ENCODE measurements around the gene EGF.
"Not testable (repeated sequence)": the region's sequence is repeated elsewhere in the genome, so short reads cannot be mapped to it uniquely, and the experiment has no call there.

The EGF gene

GRCh38 chr4:109915385-109916026, 2.8 kb downstream of the EGF start:
- DNase-seq (ENCODE audit: low read depth in 2 of 2), result no peak

- DNase-seq (ENCODE audit: low read depth in 2 of 2), result no peak
These were observed 3.3 kb downstream of the EGF start for GRCh38 chr4:109916027-109916409.

GRCh38 chr4:109921384-109921808, 8.7 kb downstream of the EGF start:
- DNase-seq (ENCODE audit: low read depth in 2 of 2), result no peak

- no peak for DNase-seq (ENCODE audit: low read depth in 2 of 2)
These were observed 12.7 kb downstream of the EGF start for GRCh38 chr4:109925396-109925795.

GRCh38 chr4:109928327-109929045, 15.8 kb downstream of the EGF start:
- no peak for DNase-seq (ENCODE audit: low read depth in 2 of 2)

- DNase-seq (ENCODE audit: low read depth in 2 of 2), result no peak
These were observed 17.8 kb downstream of the EGF start for GRCh38 chr4:109930464-109930863.

GRCh38 chr4:109930872-109931271, 18.2 kb downstream of the EGF start:
- no peak for DNase-seq (ENCODE audit: low read depth in 2 of 2)

- DNase-seq (ENCODE audit: low read depth in 2 of 2), result no peak
These were observed 18.6 kb downstream of the EGF start for GRCh38 chr4:109931318-109931717.

GRCh38 chr4:109937352-109937751, 24.7 kb downstream of the EGF start:
- not testable (repeated sequence) for DNase-seq (ENCODE audit: low read depth in 2 of 2)

GRCh38 chr4:109939190-109939589, 26.5 kb downstream of the EGF start:
- no peak for DNase-seq (ENCODE audit: low read depth in 2 of 2)

- no peak for DNase-seq (ENCODE audit: low read depth in 2 of 2)
These were observed 29.7 kb downstream of the EGF start for GRCh38 chr4:109942292-109942926.

- DNase-seq (ENCODE audit: low read depth in 2 of 2), result no peak
These were observed 31.1 kb downstream of the EGF start for GRCh38 chr4:109943745-109944144.

GRCh38 chr4:109944591-109944990, 31.9 kb downstream of the EGF start:
- no peak for DNase-seq (ENCODE audit: low read depth in 2 of 2)

- peak in 1 of 2 experiments; percentile 28 for DNase-seq (ENCODE audit: low read depth in 2 of 2)
These were observed 32.4 kb downstream of the EGF start for GRCh38 chr4:109945056-109945455.

GRCh38 chr4:109946120-109946519, 33.4 kb downstream of the EGF start:
- no peak for DNase-seq (ENCODE audit: low read depth in 2 of 2)

GRCh38 chr4:109947457-109947856, 34.8 kb downstream of the EGF start:
- no peak for DNase-seq (ENCODE audit: low read depth in 2 of 2)

GRCh38 chr4:109947918-109948317, 35.2 kb downstream of the EGF start:
- DNase-seq (ENCODE audit: low read depth in 2 of 2), result no peak

GRCh38 chr4:109949099-109949718, 36.5 kb downstream of the EGF start:
- DNase-seq (ENCODE audit: low read depth in 2 of 2), result not testable (repeated sequence)

- DNase-seq (ENCODE audit: low read depth in 2 of 2), result no peak
These were observed 39.9 kb downstream of the EGF start for GRCh38 chr4:109952612-109953011.

- no peak for DNase-seq (ENCODE audit: low read depth in 2 of 2)
These were observed 40.9 kb downstream of the EGF start for GRCh38 chr4:109953556-109953955.

- no peak for DNase-seq (ENCODE audit: low read depth in 2 of 2)
These were observed 42.5 kb downstream of the EGF start for GRCh38 chr4:109955146-109955545.

GRCh38 chr4:109957227-109957626, 44.5 kb downstream of the EGF start:
- DNase-seq (ENCODE audit: low read depth in 2 of 2), result no peak

- DNase-seq (ENCODE audit: low read depth in 2 of 2), result no peak
These were observed 46.5 kb downstream of the EGF start for GRCh38 chr4:109959195-109959594.
